GM20431 (cell line): ENCODE results near the gene TPRG1L.

ENCODE experiments used
- in situ Hi-C: fragments of 300-500 bp; cut with MseI, MboI; formaldehyde crosslinking; loops from one replicate; pipeline ENCODE4 v1.15.0; 2020; ENCODE audit warnings: low sequenced_read_pairs; ENCODE audit not compliant: unreplicated experiment

TPRG1L gene

GRCh38 chr1:3656450-3657095 lies 31.8 kb downstream of the TPRG1L start:
- in situ Hi-C loops: no loop called here

GRCh38 chr1:3657096-3657475 lies 32.3 kb downstream of the TPRG1L start:
- in situ Hi-C loops: no loop called here

- in situ Hi-C loops: no loop called here
Measured at GRCh38 chr1:3657578-3658230, 32.9 kb downstream of the TPRG1L start.

GRCh38 chr1:3658231-3658615 lies 33.4 kb downstream of the TPRG1L start:
- in situ Hi-C loops: no loop called here

- in situ Hi-C loops: no loop called here
Measured at GRCh38 chr1:3659093-3659492, 34.3 kb downstream of the TPRG1L start.

GRCh38 chr1:3660704-3661103 lies 35.9 kb downstream of the TPRG1L start:
- in situ Hi-C loops: no loop called here

GRCh38 chr1:3661631-3662030 lies 36.8 kb downstream of the TPRG1L start:
- in situ Hi-C loops: no loop called here

- in situ Hi-C loops: no loop called here
Measured at GRCh38 chr1:3662080-3662671, 37.4 kb downstream of the TPRG1L start.

- in situ Hi-C loops: no loop called here
Measured at GRCh38 chr1:3663999-3664699, 39.3 kb downstream of the TPRG1L start.

GRCh38 chr1:3664700-3665375 lies 40.0 kb downstream of the TPRG1L start:
- in situ Hi-C loops: no loop called here

GRCh38 chr1:3668148-3668547 lies 43.3 kb downstream of the TPRG1L start:
- in situ Hi-C loops: no loop called here

GRCh38 chr1:3668585-3669300 lies 43.9 kb downstream of the TPRG1L start:
- in situ Hi-C loops: no loop called here

GRCh38 chr1:3669421-3669821 lies 44.6 kb downstream of the TPRG1L start:
- in situ Hi-C loops: no loop called here

- in situ Hi-C loops: no loop called here
Measured at GRCh38 chr1:3669971-3670431, 45.2 kb downstream of the TPRG1L start.

GRCh38 chr1:3670823-3671265 lies 46.0 kb downstream of the TPRG1L start:
- in situ Hi-C loops: no loop called here

- in situ Hi-C loops: no loop called here
Measured at GRCh38 chr1:3671371-3672180, 46.8 kb downstream of the TPRG1L start.

- in situ Hi-C loops: no loop called here
Measured at GRCh38 chr1:3672231-3672970, 47.6 kb downstream of the TPRG1L start.

GRCh38 chr1:3672971-3673361 lies 48.2 kb downstream of the TPRG1L start:
- in situ Hi-C loops: no loop called here
